Measurements from ENCODE around the gene B3GALT4.

B3GALT4 gene

GRCh38 chr6:33317419-33317668, 40.4 kb downstream of the B3GALT4 start:
- Histone ChIP-seq H3K9me3 (replicated peaks; ENCODE audit: insufficient read depth, low read length) (no peaks in the 10 kb centered on the region), H4K20me1 (ENCODE audit: insufficient read depth, low read length) (no peaks in the 10 kb centered on the region), H3K36me3 (replicated peaks; ENCODE audit: insufficient read depth, low read length) (peaks cover 9% of the 10 kb centered on the region), H3F3A (ENCODE audit: insufficient read depth, low read length) (peaks cover 45% of the 10 kb centered on the region), H3K79me2 (ENCODE audit: low read length) (peaks cover 81% of the 10 kb centered on the region), H3K4me1 (ENCODE audit: low read length) (peaks cover 46% of the 10 kb centered on the region), H3K9me2 (replicated peaks; ENCODE audit: insufficient read depth, low read length) (no peaks in the 10 kb centered on the region), H3K9ac (ENCODE audit: low read length) (peak overlapping the region; percentile 49; the same call in 1 of the 2 replicates), H3K27me3 (replicated peaks; ENCODE audit: insufficient read depth, low read length) (no peaks in the 10 kb centered on the region), H2AFZ (ENCODE audit: low read length) (no peak overlapping the region), H3K27ac (ENCODE audit: low read length) (no peak overlapping the region; the same call in 1 of the 2 replicates), H3K4me2 (ENCODE audit: low read depth, low read length) (peak overlapping the region; percentile 39; the same call in 1 of the 2 replicates), H3K4me3 (ENCODE audit: low read length) (peak overlapping the region; percentile 33; the same call in 1 of the 2 replicates)
- no peak for DNase-seq
- TF ChIP-seq EZH2phosphoT487 (IDR thresholded peaks at IDR 0.05; ENCODE audit: low read length) (no peak), CTCF (IDR thresholded peaks at IDR 0.05; ENCODE audit: low read length) (no peak), EZH2 (optimal IDR thresholded peaks at IDR 0.05; ENCODE audit: low read depth, low read length) (no peak)

DNA sequence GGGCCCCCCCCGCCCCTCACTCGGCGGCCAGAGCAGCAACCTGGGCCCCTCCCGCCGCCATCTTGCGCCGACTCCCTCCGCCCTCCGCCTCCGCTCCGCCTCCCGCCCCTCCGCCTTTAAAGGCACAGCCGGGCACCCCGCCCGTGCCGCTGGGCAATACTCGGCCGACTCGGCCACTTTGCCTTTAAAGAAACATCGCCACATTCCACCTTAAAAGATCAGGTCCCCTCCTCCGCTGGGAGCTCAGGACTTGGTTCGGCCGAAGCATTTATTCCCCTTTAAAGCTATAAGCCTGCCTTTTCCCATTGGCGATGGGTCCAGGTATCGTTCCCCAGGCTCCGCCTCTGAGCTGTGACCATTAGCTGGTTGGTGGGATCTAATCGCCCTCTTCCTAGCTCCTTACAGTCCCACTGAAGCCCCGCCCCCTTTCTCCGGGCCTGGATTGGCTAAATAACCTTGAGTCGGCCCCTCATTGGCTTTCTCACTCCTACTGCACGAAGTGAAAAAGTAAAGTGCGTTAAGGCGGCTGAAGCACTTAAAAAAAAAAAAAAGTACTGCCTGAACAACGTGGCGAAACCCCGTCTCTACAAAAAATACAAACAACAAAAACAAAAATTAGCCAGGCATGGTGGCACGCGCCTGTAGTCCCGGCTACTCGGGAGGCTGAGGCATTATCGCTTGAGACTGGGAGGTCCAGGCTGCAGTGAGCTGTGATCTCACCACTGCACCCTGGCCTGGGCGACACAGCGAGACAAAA, 40.9 kb downstream of the B3GALT4 start, which contains the start of gene ZBTB22:
ZBTB22 (minus strand) TSS at position 76 of the 757 bp plus-strand sequence. CDS start 828 bp downstream, outside the sequence.
- Histone ChIP-seq H3K27ac (ENCODE audit: low read length) (peak within 1 kb of the TSS; percentile 74), H3K27me3 (replicated peaks; ENCODE audit: insufficient read depth, low read length) (no peaks in the 10 kb centered on the region), H3K4me1 (ENCODE audit: low read length) (peaks cover 46% of the 10 kb centered on the region), H3K9me3 (replicated peaks; ENCODE audit: insufficient read depth, low read length) (no peaks in the 10 kb centered on the region), H3K36me3 (replicated peaks; ENCODE audit: insufficient read depth, low read length) (peaks cover 9% of the 10 kb centered on the region), H3F3A (ENCODE audit: insufficient read depth, low read length) (peaks cover 40% of the 10 kb centered on the region), H3K4me3 (ENCODE audit: low read length) (peak within 1 kb of the TSS; percentile 64), H4K20me1 (ENCODE audit: insufficient read depth, low read length) (no peaks in the 10 kb centered on the region), H3K9me2 (replicated peaks; ENCODE audit: insufficient read depth, low read length) (no peaks in the 10 kb centered on the region), H3K9ac (ENCODE audit: low read length) (peak within 1 kb of the TSS; percentile 49; the same call in 1 of the 2 replicates), H3K4me2 (ENCODE audit: low read depth, low read length) (peak within 1 kb of the TSS; percentile 95), H3K79me2 (ENCODE audit: low read length) (peaks cover 82% of the 10 kb centered on the region), H2AFZ (ENCODE audit: low read length) (peak within 1 kb of the TSS; percentile 40; the same call in 1 of the 2 replicates)
- DNase-seq = peak; percentile 96
- TF ChIP-seq CTCF (IDR thresholded peaks at IDR 0.05; ENCODE audit: low read length) (no peak), EZH2 (optimal IDR thresholded peaks at IDR 0.05; ENCODE audit: low read depth, low read length) (no peak), EZH2phosphoT487 (IDR thresholded peaks at IDR 0.05; ENCODE audit: low read length) (no peak)

GRCh38 chr6:33318426-33319073, 41.6 kb downstream of the B3GALT4 start:
- Histone ChIP-seq H4K20me1 (ENCODE audit: insufficient read depth, low read length) (no peaks in the 10 kb centered on the region), H3F3A (ENCODE audit: insufficient read depth, low read length) (peaks cover 38% of the 10 kb centered on the region), H3K4me2 (ENCODE audit: low read depth, low read length) (peak overlapping the region; percentile 95), H3K9ac (ENCODE audit: low read length) (peak overlapping the region; percentile 49; the same call in 1 of the 2 replicates), H3K36me3 (replicated peaks; ENCODE audit: insufficient read depth, low read length) (peaks cover 9% of the 10 kb centered on the region), H3K9me2 (replicated peaks; ENCODE audit: insufficient read depth, low read length) (no peaks in the 10 kb centered on the region), H3K27me3 (replicated peaks; ENCODE audit: insufficient read depth, low read length) (no peaks in the 10 kb centered on the region), H3K4me1 (ENCODE audit: low read length) (peaks cover 46% of the 10 kb centered on the region), H2AFZ (ENCODE audit: low read length) (0 out of 2 replicates have a peak overlapping the region, but pooled peaks have one; percentile 40), H3K9me3 (replicated peaks; ENCODE audit: insufficient read depth, low read length) (no peaks in the 10 kb centered on the region), H3K79me2 (ENCODE audit: low read length) (peaks cover 75% of the 10 kb centered on the region), H3K4me3 (ENCODE audit: low read length) (peak overlapping the region; percentile 64), H3K27ac (ENCODE audit: low read length) (peak overlapping the region; percentile 74; the same call in 1 of the 2 replicates)
- no peak for DNase-seq
- no peak for TF ChIP-seq EZH2 (optimal IDR thresholded peaks at IDR 0.05; ENCODE audit: low read depth, low read length)
- no peak for TF ChIP-seq CTCF (IDR thresholded peaks at IDR 0.05; ENCODE audit: low read length)
- no peak for TF ChIP-seq EZH2phosphoT487 (IDR thresholded peaks at IDR 0.05; ENCODE audit: low read length)
